ENCODE measurements around the gene AVPI1.

GRCh38 chr10:97669571-97669970 is 17.5 kb downstream of the AVPI1 start:
- TF ChIP-seq, protein P1, sequence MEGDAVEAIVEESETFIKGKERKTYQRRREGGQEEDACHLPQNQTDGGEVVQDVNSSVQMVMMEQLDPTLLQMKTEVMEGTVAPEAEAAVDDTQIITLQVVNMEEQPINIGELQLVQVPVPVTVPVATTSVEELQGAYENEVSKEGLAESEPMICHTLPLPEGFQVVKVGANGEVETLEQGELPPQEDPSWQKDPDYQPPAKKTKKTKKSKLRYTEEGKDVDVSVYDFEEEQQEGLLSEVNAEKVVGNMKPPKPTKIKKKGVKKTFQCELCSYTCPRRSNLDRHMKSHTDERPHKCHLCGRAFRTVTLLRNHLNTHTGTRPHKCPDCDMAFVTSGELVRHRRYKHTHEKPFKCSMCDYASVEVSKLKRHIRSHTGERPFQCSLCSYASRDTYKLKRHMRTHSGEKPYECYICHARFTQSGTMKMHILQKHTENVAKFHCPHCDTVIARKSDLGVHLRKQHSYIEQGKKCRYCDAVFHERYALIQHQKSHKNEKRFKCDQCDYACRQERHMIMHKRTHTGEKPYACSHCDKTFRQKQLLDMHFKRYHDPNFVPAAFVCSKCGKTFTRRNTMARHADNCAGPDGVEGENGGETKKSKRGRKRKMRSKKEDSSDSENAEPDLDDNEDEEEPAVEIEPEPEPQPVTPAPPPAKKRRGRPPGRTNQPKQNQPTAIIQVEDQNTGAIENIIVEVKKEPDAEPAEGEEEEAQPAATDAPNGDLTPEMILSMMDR (IDR thresholded peaks at IDR 0.05; ENCODE audit: insufficient read depth, low read depth, low read length): no peak
- TF ChIP-seq EZH2 (IDR thresholded peaks at IDR 0.05; ENCODE audit: insufficient read depth, low read length): no peak

All from astrocyte (in vitro differentiated cells and primary cell).